GM21360 (cell line): ENCODE data around the gene PCGF2.
"Not testable (repeated sequence)": the region's sequence is repeated elsewhere in the genome, so short reads cannot be mapped to it uniquely, and the experiment has no call there.

ENCODE experiments used
- ATAC-seq: cut with Tn5 transposase; IDR thresholded peaks from one replicate; pipeline ENCODE4 v1.9.1; 2021; ENCODE audit warnings: mild to moderate bottlenecking, moderate library complexity; ENCODE audit not compliant: unreplicated experiment

Gene PCGF2

GRCh38 chr17:38748149-38748891, at the start of gene PCGF2:
Gene PCGF2 (minus strand): TSS chr17:38748336. CDS start chr17:38740402, 7,934 bp downstream.
- no peak for ATAC-seq

DNA sequence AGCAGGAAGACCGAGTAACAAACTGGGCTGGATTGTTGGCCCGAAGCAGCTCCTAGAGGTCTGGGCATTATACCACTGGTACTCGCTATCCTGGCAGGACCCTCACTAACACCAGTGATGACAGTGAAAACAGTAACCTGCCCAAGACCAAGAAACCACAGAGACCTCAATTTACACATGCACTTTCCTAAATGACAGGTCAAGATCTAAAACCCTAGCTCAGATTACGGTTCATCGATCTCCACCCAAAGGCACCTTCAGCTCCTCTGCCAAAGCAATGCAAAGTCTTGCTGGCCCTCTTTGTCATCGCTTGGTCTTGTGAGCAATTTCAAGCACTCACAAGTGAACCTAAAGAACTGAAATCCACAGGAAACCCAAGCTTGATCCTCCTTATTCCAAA, 49.7 kb upstream of the PCGF2 start:
- no peak for ATAC-seq

DNA sequence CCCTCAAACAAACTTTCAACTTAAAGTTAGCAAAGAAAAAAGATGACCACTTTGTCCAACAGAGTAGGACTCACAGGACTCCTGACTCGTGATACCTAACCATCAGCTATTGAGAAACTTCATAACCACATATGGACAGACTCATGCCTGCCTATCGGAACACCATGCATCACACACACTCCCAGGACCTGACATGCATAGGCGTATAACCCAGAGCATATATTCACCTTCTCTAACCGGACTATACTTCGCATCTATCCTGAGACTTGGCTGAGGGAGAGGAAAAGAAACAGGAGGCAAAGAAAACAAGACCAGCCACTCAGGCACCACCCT, 49.0 kb upstream of the PCGF2 start:
- no peak for ATAC-seq

DNA sequence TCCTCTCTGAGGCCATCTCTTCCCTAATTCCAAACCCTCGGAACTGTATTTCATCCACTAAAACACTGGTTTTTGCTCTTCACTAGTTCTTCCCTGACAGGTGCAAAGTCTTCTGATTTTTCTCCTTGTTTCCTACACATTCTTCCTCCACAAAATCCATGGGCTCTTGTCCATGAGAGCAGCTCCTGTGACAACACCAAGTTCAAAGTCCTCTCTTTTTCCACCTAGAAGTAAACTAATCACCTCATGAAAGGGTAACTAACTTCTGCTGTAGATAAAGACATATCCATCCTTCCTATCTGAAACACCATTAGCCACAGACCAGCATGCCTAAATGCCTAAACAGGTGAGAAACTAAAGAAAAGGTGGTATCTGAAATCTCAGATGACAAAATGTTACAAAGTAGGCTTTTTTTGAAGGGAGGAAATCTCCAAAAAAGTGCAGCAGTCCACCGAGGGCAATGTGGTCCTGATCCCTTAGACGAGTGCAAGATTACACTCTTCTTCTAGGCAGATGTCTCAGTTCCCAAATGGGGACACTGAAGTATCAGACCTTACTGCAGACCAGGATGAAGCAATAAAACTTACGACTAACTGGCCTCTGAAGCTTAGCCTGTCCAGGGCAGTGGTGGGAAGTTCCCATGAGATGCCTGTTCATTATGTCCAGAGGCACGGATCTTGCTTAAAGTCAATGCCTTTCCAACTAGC, 48.5 kb upstream of the PCGF2 start:
- no peak for ATAC-seq

GRCh38 chr17:38794221-38794620, 46.1 kb upstream of the PCGF2 start:
- no peak for ATAC-seq

GRCh38 chr17:38791162-38791561, 43.0 kb upstream of the PCGF2 start:
- ATAC-seq: no peak

- ATAC-seq: not testable (repeated sequence)
Measured at GRCh38 chr17:38790148-38790707, 42.1 kb upstream of the PCGF2 start.

- ATAC-seq: no peak
Measured at GRCh38 chr17:38789185-38789584, 41.0 kb upstream of the PCGF2 start.

GRCh38 chr17:38787999-38788398, 39.9 kb upstream of the PCGF2 start:
- ATAC-seq: not testable (repeated sequence)

GRCh38 chr17:38786372-38786771, 38.2 kb upstream of the PCGF2 start:
- no peak for ATAC-seq

- no peak for ATAC-seq
Measured at GRCh38 chr17:38783227-38783626, 35.1 kb upstream of the PCGF2 start.

GRCh38 chr17:38779965-38780752, 32.0 kb upstream of the PCGF2 start:
- no peak for ATAC-seq

- no peak for ATAC-seq
Measured at GRCh38 chr17:38777641-38778250, 29.6 kb upstream of the PCGF2 start.

- no peak for ATAC-seq
Measured at GRCh38 chr17:38773258-38773657, 25.1 kb upstream of the PCGF2 start.

- no peak for ATAC-seq
Measured at GRCh38 chr17:38768417-38768816, 20.3 kb upstream of the PCGF2 start.

- ATAC-seq: no peak
Measured at GRCh38 chr17:38766341-38766740, 18.2 kb upstream of the PCGF2 start.

DNA sequence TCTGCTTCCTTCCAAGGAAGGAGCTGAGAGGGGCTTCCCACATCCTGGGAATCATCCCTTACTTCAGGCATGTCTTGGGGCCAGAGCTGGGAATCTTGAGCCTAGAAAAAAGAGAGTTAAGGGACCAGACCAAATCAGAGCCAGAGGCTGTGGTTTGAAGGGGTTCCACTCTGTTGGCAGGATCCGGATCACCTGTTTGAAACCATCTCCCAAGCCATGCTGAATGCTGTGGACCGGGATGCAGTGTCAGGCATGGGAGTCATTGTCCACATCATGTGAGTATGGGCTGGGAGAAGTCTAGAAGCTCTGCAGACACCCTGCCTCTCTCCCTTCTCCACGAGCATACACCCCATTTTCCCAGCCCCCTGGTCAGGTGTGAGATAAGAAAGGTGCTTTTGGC, 14.1 kb upstream of the PCGF2 start:
- ATAC-seq: no peak

DNA sequence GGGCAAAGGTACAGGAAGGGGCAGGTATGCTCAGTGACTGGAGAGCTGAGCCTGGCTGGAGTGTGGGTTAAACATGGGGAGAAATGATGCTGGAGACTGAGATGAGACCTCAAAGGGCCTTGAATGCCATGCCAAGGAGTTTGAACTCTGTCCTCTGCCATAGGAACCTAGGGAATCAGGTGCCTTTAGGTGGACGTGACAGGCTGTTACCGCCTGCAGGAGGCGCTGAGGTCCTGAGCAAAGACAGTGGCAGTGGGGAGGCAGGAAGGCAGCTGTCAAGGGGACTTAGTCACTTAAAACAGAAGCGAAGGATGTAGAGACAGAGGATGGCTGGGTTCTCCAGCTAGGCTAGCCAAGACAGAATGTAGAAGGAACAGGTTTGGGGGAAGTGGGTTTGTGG, 13.5 kb upstream of the PCGF2 start:
- no peak for ATAC-seq

- no peak for ATAC-seq
Measured at GRCh38 chr17:38753071-38753506, 5.0 kb upstream of the PCGF2 start.

- peak; percentile 80 for ATAC-seq
Measured at GRCh38 chr17:38752308-38753070, 4.4 kb upstream of the PCGF2 start, which contains the start of gene PSMB3. Gene PSMB3 (plus strand): TSS chr17:38752741. CDS start chr17:38752827, 86 bp downstream.
